ENCODE measurements around the gene PCAT6.
"Not testable (repeated sequence)": the region's sequence is repeated elsewhere in the genome, so short reads cannot be mapped to it uniquely, and the experiment has no call there.

Gene PCAT6

DNA sequence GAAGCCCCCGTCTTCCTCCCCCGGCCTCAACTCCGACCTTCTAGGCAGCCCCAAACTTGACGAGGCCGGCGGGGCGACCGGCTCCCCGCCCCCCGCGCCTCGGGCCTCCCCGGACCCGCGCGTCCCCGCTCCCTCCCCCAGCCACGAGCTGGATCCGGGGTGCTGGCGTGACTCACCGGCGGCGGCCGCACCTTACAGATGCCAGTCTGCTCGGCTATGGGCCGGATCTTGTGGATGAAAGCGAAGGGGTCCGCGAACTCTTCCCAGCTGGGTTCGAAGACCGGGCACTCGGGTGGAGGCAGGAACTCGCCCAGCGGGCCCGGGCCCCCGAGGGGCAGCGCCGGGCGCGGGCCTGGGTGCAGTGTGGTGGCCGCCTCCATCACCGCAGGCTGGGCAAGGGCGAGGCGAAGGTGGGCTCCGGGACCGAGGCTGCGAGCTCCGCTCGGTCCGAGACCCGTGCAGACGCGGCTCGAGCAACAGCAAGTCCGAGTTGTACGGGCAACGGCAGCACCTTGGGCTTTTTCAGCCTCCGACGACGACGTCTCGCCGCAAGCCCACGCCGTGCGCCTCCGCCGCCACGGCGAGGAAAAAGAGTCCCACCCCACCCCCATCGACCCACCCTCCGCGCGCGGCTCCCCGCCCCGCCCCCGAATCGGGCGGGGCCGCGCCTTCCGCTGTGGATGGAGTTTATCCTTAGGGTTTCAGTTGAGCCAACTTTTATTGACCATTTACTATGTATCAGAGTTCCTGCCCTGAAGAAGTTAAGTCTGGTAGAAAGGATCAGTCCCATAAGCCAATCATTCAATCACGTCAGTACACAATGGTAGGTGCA, 2.6 kb upstream of the PCAT6 start, which contains the start of gene KDM5B:
TSS of gene KDM5B (minus strand) at position 496 of the 832 bp plus-strand sequence. CDS start at position 380, 116 bp downstream.
- peak; percentile 72 for DNase-seq

DNA sequence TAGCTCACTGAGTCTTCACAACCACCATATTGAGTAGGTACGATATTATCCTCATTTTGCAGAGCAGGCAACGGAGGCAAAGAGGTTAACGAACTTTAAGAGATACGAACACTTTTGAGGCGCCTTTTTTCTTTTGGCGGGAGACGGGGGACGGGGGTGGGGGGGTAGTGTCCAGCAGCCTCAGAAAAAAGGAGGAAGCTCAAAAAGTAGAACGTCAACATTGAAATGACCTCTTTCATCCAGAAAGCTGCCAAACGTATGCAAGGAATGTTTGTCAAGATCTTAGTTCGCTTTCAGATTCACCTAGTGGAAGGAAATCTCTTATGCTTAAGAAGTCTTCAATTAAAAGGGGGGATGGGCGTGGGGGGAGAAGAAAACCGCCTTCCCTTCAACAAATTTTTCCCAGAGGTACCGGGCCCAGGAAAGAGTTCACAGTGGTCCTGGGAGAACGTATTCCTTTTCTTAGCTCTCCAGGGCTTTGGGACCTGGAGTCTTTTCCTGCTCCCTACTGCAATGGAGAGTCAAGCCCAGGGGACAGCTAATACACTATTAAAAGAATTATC, 1.1 kb upstream of the PCAT6 start:
- DNase-seq = no peak

DNA sequence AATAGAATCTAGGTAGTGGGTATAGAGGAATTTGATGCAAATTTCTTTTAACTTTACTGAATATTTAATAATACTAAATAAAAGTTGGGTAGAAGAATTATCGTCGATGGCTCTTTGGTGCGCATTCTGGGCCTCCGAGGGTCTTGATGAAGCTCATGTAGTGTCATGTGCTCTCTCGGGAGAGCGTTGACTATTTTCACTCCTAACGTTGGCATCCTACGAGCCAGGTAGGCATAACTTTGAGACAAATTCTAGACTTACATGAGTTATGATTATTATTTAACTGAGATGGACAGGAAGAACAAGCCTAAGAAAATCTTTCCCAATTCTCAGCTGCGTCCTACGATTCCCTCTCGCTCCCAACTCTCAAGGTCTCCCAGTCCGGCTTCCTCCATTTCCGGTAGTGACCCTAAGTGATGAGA, 550 bp upstream of the PCAT6 start:
- no peak for DNase-seq

DNA sequence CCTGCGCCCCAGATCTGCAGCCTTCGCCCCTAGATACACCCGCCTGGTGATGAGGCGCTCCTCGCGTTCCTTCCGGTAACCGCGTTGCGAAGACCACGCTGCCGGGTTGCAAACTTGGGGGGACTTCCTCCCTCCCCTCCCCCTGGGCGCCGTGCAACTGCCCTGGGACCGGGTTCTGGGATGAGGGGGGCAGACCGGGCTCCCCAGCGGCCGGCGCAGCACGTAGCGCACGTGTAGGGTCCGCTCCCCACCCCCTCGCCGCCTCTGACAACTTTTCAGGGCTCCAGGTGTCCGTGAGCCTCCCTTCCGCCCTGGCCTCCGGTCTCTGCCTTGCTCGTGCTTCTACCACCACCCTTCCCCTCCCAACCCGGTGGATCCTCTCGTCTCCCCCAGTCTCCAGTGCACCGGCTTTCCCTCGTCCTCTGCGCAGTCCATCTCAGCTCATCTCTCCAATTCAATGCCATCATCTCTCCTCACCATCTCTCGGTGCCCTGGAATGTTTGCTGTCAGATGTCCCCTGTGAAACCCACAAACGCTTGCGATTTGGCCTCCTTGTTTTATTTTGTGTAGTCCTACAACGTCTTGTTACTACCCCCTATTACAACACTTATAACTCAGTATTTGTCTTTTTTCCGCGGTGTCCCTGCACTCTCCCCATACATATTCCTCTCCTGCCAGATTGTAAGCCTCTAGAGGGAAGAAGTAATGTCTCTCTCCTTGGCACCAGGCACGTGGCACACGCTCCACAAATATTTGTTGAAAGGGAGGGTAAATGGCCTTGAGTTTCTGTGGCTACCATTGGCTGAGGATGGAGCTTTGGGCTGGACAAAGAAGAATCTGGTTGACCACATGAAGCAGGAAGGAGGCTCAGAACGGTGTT, 782 bp downstream of the PCAT6 start:
- no peak for DNase-seq

DNA sequence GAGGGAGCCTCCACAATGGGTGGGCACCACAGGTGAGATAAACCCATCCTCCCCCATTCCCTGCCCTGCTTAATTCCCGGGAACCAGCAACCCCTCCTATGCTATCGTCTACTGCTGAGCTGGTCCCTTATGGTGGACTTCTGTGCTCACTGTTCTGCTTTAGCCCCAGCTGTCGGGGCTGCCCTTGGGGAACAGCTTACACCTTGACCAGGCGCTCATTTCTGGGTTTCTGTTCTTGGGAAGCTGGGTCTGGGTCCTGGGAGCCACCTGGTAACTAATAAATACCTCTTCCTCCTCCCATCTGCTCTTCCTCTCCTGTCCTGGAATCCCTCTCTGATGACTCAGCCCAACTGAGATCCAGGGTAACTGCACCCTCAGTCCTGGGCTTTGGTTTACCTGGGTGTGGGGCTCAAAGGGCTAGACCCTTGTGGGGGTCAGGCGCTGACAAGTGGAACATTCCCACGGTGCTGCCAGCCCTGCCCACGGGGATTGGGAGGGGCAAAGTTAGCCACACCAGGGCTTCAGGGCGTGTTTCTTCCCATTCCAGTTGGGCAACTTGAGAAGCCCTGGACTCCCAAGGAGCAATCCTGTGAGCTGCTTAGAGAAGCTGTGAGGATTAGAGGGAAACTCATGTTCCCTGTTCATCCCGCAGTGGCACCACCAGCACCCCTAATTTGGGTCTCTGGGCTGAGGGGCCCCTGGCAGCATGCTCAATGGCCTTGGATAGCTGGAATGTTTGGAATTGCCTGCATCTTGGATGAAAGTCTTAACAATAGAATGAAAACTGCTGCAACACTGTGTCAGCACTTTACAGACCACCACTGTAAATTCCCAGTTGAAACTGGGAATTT, 1.6 kb downstream of the PCAT6 start:
- DNase-seq = no peak

DNA sequence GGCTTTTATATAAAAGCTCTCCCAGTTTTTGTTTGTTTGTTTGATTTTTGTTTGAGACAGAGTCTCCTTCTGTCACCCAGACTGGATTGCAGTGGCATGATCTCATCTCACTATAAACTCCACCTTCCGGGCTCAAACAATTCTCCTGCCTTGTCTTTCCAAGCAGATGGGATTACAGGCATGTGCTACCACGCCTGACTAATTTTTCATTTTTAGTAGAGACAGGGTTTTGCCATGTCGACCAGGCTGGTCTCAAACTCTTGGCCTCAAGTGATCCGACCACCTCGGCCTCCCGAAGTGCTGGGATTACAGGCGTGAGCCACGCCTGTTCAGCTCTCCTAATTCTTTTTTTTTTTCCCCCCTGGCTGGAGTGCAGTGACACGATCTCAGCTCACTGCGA, 4.4 kb downstream of the PCAT6 start:
- no peak for DNase-seq

- DNase-seq = no peak
Observed at GRCh38 chr1:202818819-202819218, 8.1 kb downstream of the PCAT6 start.

GRCh38 chr1:202821467-202821866, 10.7 kb downstream of the PCAT6 start:
- no peak for DNase-seq

DNA sequence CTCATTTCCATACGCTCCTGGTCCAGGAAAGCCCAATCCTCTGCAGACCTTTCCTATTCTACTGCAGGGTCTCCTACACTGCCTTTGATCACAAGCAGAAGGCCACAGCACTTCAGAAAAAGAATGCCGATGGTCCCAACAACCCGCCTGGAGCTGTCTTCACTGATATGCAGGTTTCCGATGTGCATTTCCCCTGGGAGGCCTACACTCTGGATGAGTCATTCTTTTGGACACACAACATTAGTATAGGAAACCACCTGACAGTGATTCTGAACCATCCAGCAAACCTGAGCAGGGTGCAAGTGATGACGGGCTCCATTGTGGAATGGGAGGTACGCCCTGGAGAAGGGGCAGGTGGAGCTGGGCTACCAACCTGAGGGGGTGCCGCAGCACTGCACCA, 15.0 kb downstream of the PCAT6 start:
- no peak for DNase-seq

GRCh38 chr1:202829223-202829622, 18.5 kb downstream of the PCAT6 start:
- DNase-seq = not testable (repeated sequence)

GRCh38 chr1:202831906-202832305, 21.2 kb downstream of the PCAT6 start:
- no peak for DNase-seq

DNA sequence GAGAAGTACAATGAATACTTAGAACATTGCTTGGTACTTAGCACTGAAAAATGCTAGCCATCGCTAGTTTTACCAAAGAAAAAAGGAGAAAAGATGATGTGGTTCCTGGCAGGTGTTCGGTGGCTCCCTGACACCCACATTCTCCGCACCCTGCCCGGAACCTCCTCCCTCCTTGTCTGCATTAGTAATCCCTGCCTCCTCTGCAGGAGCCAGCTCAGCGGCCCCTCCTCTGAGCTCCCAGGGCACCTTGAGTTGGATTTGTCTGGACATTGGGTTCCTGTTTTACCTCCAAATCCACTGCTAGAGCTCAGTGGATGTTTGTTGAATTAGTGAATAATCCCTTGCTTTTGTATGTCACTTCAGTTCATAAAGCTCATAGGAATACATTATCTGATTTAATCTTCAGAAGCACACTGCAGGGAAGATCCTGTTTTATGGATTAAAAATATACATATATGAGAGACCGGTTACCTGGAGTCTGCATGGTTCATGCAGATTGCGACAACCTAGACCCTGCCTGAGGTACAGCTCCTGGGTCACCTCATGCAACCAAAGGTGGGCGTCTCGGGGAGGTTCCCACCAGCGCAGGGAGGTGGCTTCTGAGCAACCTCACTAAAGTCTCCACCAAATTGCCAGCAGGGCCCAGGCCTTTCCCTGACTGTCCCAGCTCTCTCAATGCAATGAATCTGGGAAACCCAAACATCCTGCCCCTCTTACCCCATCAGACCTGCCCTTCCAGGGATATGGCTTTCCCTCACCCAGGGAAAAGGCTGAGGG, 24.2 kb downstream of the PCAT6 start:
- DNase-seq = peak; percentile 19

- peak; percentile 12 for DNase-seq
Observed at GRCh38 chr1:202835548-202836072, 24.9 kb downstream of the PCAT6 start.

DNA sequence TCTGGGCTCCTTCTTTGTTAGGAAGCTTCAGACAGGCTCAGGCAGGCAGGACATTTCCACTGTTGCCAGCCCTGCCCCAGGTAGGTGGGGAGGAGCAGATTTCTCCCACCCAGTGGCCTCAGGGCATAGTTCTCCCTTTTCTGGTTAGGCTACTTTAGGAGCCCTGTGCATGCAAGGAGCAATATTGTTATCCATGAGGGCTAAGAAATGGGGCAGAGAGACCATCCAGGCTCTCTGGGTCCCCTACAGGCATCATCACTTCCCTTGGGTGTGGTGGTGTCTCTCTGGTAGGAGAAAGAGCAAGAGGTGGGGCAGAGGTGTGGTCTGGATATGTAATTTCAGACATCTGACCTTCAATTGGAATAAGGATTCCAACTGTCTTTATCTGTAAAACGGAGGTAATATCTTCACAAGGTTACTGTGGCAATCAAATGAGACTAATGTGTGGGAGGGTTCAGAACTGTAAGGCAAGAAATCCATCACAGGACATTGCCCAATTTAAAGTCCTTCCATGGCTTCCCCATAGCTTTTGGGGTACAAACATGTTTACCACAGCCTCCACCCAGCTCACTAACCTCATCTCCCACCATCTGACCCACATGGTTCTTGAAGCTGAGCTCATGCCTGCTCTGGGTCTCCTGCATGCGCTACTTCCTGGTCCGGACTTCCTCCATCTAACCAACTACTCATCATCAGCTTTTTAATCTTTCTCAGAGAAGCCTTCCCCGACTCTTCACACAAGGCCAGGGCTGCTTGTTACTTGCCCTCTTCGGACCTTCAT, 26.1 kb downstream of the PCAT6 start:
- no peak for DNase-seq

GRCh38 chr1:202837746-202838262, 27.1 kb downstream of the PCAT6 start:
- DNase-seq = no peak

- no peak for DNase-seq
Observed at GRCh38 chr1:202843081-202843480, 32.3 kb downstream of the PCAT6 start.

- no peak for DNase-seq
Observed at GRCh38 chr1:202844259-202844658, 33.5 kb downstream of the PCAT6 start.

DNA sequence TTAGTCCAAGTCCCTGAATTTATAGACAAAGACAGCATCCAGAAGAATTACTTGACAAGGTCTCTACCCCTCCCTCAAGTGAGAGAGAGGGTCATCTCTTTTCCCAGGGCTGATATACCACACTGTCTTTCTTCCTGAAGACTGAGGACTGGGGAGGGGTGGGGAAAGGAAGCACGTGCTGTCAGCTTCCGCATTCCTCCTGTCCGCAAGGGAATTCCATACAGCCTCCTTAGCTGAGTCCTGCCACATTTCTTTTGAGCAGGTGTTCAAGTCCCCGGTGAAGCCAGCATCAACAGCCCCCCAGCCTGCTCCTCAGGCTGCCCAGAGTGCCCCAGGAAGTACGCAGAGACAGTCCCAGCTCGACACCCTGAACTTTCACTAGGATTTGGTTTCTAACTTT, 34.2 kb downstream of the PCAT6 start:
- no peak for DNase-seq

- DNase-seq = no peak
Observed at GRCh38 chr1:202848191-202848542, 37.4 kb downstream of the PCAT6 start.

GRCh38 chr1:202850593-202851362, 40.0 kb downstream of the PCAT6 start:
- no peak for DNase-seq
